Tibial artery (tissue), 4 donors: Measurements from ENCODE around the gene ADH1A.

Experiments used
- DNase-seq, 2 donors: peaks; one replicate each; pipeline ENCODE4 v3.0.0-alpha.2; 2019
- H3K27ac ChIP-seq, 2 donors: fragments of 200-600 bp; sonication (generic) in 1 of 2; 1 replicate in 1 of 2; 2 replicates in 1 of 2; pipeline ENCODE4 v1.5.1; 2018 to 2019; ENCODE audit warnings: mild to moderate bottlenecking in 1 of 2
- H3K27me3 ChIP-seq, 2 donors: fragments of 200-600 bp; sonication (generic) in 1 of 2; one replicate each; pipeline versions ENCODE4 v1.5.1 to v1.6.0; 2016 to 2019
- H3K36me3 ChIP-seq, 3 donors: fragments of 200-600 bp; sonication (generic) in 2 of 3; one replicate each; pipeline ENCODE4 v1.5.1; 2016 to 2019; ENCODE audit warnings: mild to moderate bottlenecking in 2 of 3
- H3K4me1 ChIP-seq, 4 donors: fragments of 200-600 bp; sonication (generic) in 2 of 4; 1 replicate in 3 of 4; 2 replicates in 1 of 4; pipeline ENCODE4 v1.5.1; 2016 to 2019
- H3K4me3 ChIP-seq, 2 donors: fragments of 200-600 bp; sonication (generic) in 1 of 2; 1 replicate in 1 of 2; 2 replicates in 1 of 2; pipeline ENCODE4 v1.5.1; 2018 to 2019; ENCODE audit warnings: mild to moderate bottlenecking in 2 of 2
- H3K9me3 ChIP-seq, 3 donors: fragments of 200-600 bp; sonication (generic) in 1 of 3; one replicate each; pipeline ENCODE4 v1.5.1; 2016 to 2019
- intact Hi-C: fragments of 100-400 bp; cut with DNase I; formaldehyde crosslinking; loops from one replicate; pipeline ENCODE4 v1.15.0; 2023; ENCODE audit warnings: low total_unique reads
- TF ChIP-seq, protein P1 (sequence below), 2 experiments: fragments of 200-600 bp in 1 of 2; fragments of 450-650 bp in 1 of 2; IDR thresholded peaks; one replicate each; pipeline ENCODE4 v1.5.1; 2017 to 2019; ENCODE audit warnings: antibody characterized with exemption in 2 of 2, mild to moderate bottlenecking in 1 of 2, moderate library complexity in 1 of 2

Gene ADH1A

DNA sequence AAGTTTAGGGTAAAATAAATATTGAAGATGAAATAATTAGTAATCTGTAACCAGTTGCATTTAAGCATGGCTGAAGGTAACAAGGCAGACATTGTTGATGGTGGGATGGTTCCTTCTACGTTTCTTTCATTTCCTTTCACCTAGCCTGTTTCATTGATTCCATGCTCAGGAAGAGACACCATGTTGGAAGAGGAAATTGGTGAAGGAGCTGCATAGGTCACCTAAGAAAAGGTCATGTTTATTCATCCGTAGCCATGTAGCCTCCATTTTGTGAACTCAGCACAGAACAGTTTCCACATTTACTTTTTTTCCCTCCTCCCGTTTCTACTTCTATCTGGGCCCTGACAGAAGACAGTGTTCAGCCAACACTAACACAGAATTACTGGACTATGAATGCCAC is 26.6 kb upstream of the ADH1A start:
- Histone ChIP-seq H3K4me3 (peak overlapping the region; percentile 43 to 50), H3K27ac (peak overlapping the region; percentile 78 to 79), H3K4me1 (peaks cover 0 to 62% (median 6%) of the 10 kb centered on the region in 4 donors), H3K9me3 (no peaks in the 10 kb centered on the region), H3K36me3 (peaks cover 3 to 60% (median 60%) of the 10 kb centered on the region in 3 donors), H3K27me3 (no peaks in the 10 kb centered on the region)
- TF ChIP-seq, protein P1, sequence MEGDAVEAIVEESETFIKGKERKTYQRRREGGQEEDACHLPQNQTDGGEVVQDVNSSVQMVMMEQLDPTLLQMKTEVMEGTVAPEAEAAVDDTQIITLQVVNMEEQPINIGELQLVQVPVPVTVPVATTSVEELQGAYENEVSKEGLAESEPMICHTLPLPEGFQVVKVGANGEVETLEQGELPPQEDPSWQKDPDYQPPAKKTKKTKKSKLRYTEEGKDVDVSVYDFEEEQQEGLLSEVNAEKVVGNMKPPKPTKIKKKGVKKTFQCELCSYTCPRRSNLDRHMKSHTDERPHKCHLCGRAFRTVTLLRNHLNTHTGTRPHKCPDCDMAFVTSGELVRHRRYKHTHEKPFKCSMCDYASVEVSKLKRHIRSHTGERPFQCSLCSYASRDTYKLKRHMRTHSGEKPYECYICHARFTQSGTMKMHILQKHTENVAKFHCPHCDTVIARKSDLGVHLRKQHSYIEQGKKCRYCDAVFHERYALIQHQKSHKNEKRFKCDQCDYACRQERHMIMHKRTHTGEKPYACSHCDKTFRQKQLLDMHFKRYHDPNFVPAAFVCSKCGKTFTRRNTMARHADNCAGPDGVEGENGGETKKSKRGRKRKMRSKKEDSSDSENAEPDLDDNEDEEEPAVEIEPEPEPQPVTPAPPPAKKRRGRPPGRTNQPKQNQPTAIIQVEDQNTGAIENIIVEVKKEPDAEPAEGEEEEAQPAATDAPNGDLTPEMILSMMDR (IDR thresholded peaks at IDR 0.05) = no peak
- no peak for DNase-seq
- intact Hi-C loops = no loop called here

DNA sequence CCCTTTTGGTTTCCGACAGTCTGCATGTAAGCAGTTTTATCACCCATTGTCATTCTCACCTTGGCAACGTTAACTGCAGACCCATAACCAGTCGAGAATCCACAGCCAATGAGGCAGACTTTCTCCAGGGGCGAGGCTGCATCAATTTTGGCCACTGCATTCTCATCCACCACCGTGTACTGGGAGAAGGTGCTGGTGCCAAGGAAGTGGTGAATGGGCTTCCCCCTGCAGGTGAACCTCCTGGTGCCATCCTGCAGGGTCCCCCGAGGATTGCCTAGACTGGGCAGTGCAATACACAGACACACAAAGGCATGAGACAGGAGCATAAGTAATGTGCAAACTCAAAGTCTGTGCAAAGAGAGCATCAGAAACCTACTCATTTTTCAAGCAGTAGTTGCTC is 25.1 kb upstream of the ADH1A start:
- peaks cover 15 to 75% (median 72%) of the 10 kb centered on the region in 3 donors for H3K36me3 ChIP-seq
- H3K9me3 ChIP-seq = no peaks in the 10 kb centered on the region
- no peaks in the 10 kb centered on the region for H3K27me3 ChIP-seq
- TF ChIP-seq, protein P1 (IDR thresholded peaks at IDR 0.05) = no peak
- H3K27ac ChIP-seq = peak overlapping the region in 1 of 2 donors; percentile 79
- intact Hi-C loops = no loop called here
- H3K4me1 ChIP-seq = peaks cover 0 to 48% (median 2%) of the 10 kb centered on the region in 4 donors
- H3K4me3 ChIP-seq = peak overlapping the region in 1 of 2 donors; percentile 7
- DNase-seq = no peak

DNA sequence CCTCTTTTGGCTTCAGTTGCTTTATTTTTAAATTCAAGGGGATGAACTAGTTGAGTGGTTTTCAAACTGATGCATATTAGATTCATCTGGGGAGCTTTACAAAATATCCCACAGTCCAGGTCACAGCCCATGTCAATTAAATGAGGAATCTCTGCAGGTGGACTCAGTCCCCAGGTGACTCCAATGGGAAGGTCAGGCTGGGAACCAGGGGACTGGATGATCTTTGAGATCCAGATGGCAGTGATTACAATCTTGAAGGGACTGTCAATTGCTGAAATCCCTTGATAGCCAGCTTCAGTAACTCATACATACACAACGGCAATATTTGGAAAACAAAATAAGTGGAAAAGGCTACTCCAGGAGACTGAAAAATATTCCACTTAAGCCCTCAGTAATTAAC is 23.4 kb upstream of the ADH1A start:
- DNase-seq = no peak
- H3K9me3 ChIP-seq = no peaks in the 10 kb centered on the region
- intact Hi-C loops = no loop called here
- no peaks in the 10 kb centered on the region for H3K27me3 ChIP-seq
- peaks cover 0 to 38% (median 2%) of the 10 kb centered on the region in 4 donors for H3K4me1 ChIP-seq
- TF ChIP-seq, protein P1 (IDR thresholded peaks at IDR 0.05) = no peak
- H3K36me3 ChIP-seq = peaks cover 22 to 88% (median 81%) of the 10 kb centered on the region in 3 donors
- H3K4me3 ChIP-seq = no peak overlapping the region
- peak overlapping the region; percentile 8 to 79 for H3K27ac ChIP-seq

DNA sequence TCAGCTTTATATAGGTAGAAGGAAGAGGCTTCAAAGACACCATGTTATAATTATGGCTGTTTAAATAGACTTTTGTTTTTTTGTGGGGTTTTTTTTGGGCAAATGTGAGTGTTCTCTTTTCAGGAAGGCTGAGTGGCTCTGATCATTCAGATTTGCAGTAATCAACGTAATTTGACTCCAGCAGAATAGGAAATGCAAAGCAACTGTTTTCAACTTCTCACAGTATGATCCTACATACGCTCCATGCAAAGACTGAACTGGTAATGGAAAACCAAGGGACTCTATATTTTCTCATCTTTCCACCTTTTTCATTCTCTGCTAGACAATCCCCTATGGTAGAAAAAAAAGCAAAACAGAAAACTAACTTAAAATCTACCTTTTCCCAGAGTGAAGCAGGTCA is 19.6 kb upstream of the ADH1A start:
- TF ChIP-seq, protein P1 (IDR thresholded peaks at IDR 0.05) = no peak
- Histone ChIP-seq H3K36me3 (peaks cover 22 to 67% (median 51%) of the 10 kb centered on the region in 3 donors), H3K9me3 (no peaks in the 10 kb centered on the region), H3K27ac (peak overlapping the region; percentile 21 to 26), H3K4me3 (no peak overlapping the region), H3K4me1 (peaks cover 0 to 4% (median 0%) of the 10 kb centered on the region in 4 donors), H3K27me3 (no peaks in the 10 kb centered on the region)
- DNase-seq = no peak
- intact Hi-C loops = no loop called here

DNA sequence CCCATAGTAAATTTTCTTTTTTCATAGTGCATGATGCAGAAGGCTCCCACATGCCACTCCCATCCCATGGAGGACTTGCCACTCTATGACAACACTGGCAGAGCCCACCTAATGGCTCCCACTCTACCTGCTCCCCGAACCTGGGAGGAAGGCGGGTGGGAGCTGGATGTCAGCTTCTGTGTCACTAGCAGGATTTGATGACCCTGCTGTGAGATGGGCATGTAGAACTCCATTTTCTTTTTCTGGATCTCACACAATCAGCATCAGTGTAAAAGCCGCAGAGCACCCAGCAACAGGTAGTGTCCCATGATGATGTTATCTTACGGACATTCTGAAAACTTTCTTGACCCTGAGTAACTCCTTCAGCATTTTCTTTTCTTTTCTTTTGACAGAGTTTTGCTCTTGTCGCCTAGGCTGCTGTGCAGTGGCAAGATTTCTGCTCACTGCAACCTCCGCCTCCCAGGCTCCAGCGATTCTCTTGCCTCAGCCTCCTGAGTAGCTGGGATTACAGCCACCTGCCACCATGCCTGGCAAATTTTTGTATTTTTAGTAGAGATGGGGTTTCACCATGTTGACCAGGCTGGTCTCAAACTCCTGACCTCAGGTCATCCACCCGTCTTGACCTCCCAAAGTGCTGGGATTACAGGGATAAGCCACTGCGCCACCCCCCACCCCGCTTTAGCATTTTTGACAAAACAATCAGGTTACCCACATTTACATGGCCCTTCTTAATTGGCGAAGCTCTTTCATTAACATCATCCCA is 15.0 kb upstream of the ADH1A start:
- no peaks in the 10 kb centered on the region for H3K27me3 ChIP-seq
- no peak overlapping the region for H3K4me3 ChIP-seq
- TF ChIP-seq, protein P1 (IDR thresholded peaks at IDR 0.05) = no peak
- peaks cover 6 to 25% (median 9%) of the 10 kb centered on the region in 3 donors for H3K36me3 ChIP-seq
- H3K27ac ChIP-seq = peak overlapping the region in 1 of 2 donors; percentile 5
- intact Hi-C loops = loop anchor here (10.0 kb wide), 1 partner anchor 61 kb away; no protein-coding TSS in a partner anchor
- H3K4me1 ChIP-seq = peaks cover 0 to 12% (median 5%) of the 10 kb centered on the region in 4 donors
- H3K9me3 ChIP-seq = no peaks in the 10 kb centered on the region
- DNase-seq = peak; percentile 71 to 79
